HEK293 (cell line): ENCODE measurements around the gene OR1F1.

Experiments used
- FEZF1 ChIP-seq: fragments of 450-650 bp; formaldehyde crosslinking; IDR thresholded peaks from 2 replicates; pipeline ENCODE4 v1.5.1; 2016; ENCODE audit warnings: missing biosample characterization, missing genetic modification characterization
- GLIS2 ChIP-seq: fragments of 450-650 bp; formaldehyde crosslinking; IDR thresholded peaks from 2 replicates; pipeline ENCODE4 v1.5.1; 2016; ENCODE audit warnings: missing biosample characterization, missing genetic modification characterization
- HOXA7 ChIP-seq: sonication (generic); formaldehyde crosslinking; IDR thresholded peaks from 2 replicates; pipeline ENCODE4 v1.8.1; 2022; ENCODE audit warnings: missing genetic modification reagents, borderline replicate concordance
- HOXC10 ChIP-seq: sonication (generic); formaldehyde crosslinking; IDR thresholded peaks from 2 replicates; pipeline ENCODE4 v1.8.1; 2023; ENCODE audit warnings: mild to moderate bottlenecking, missing genetic modification reagents
- KLF7 ChIP-seq: fragments of 450-650 bp; formaldehyde crosslinking; IDR thresholded peaks from 2 replicates; pipeline ENCODE4 v1.5.1; 2016; ENCODE audit warnings: missing biosample characterization, missing genetic modification characterization, borderline replicate concordance
- RBAK ChIP-seq: fragments of 450-650 bp; formaldehyde crosslinking; IDR thresholded peaks from 2 replicates; pipeline ENCODE4 v1.5.1; 2016; ENCODE audit warnings: missing biosample characterization, missing genetic modification characterization
- SP2 ChIP-seq: fragments of 450-650 bp; formaldehyde crosslinking; IDR thresholded peaks from 2 replicates; pipeline ENCODE4 v1.5.1; 2016; ENCODE audit warnings: missing biosample characterization, missing genetic modification characterization
- ZBTB20 ChIP-seq: fragments of 450-650 bp; formaldehyde crosslinking; IDR thresholded peaks from 2 replicates; pipeline ENCODE4 v1.5.1; 2016; ENCODE audit warnings: missing biosample characterization, missing genetic modification characterization
- ZNF169 ChIP-seq: fragments of 450-650 bp; formaldehyde crosslinking; IDR thresholded peaks from 2 replicates; pipeline ENCODE4 v1.5.1; 2016; ENCODE audit warnings: missing biosample characterization, missing genetic modification characterization
- ZNF175 ChIP-seq: fragments of 450-650 bp; formaldehyde crosslinking; IDR thresholded peaks from 2 replicates; pipeline ENCODE4 v1.5.1; 2016; ENCODE audit warnings: missing biosample characterization, missing genetic modification characterization
- ZNF211 ChIP-seq: fragments of 450-650 bp; formaldehyde crosslinking; IDR thresholded peaks from 2 replicates; pipeline ENCODE4 v1.5.1; 2016; ENCODE audit warnings: low read depth, missing biosample characterization, missing genetic modification characterization
- ZNF302 ChIP-seq: fragments of 450-650 bp; formaldehyde crosslinking; IDR thresholded peaks from 2 replicates; pipeline ENCODE4 v1.5.1; 2016; ENCODE audit warnings: missing biosample characterization, missing genetic modification characterization, low read depth
- ZNF433 ChIP-seq: fragments of 450-650 bp; formaldehyde crosslinking; IDR thresholded peaks from 2 replicates; pipeline ENCODE4 v1.5.1; 2016; ENCODE audit warnings: missing biosample characterization, missing genetic modification characterization, low read depth
- ZNF549 ChIP-seq: fragments of 450-650 bp; IDR thresholded peaks from 2 replicates; pipeline ENCODE4 v1.5.1; 2018; ENCODE audit warnings: missing biosample characterization, missing genetic modification characterization, mild to moderate bottlenecking, inconsistent platforms, moderate library complexity
- ZNF629 ChIP-seq: fragments of 450-650 bp; formaldehyde crosslinking; IDR thresholded peaks from 2 replicates; pipeline ENCODE4 v1.5.1; 2017; ENCODE audit warnings: missing biosample characterization, missing genetic modification characterization
- ZNF677 ChIP-seq: fragments of 450-650 bp; IDR thresholded peaks from 2 replicates; pipeline ENCODE4 v1.5.0; 2018; ENCODE audit warnings: missing biosample characterization, mild to moderate bottlenecking, missing genetic modification characterization, moderate library complexity
- ZNF747 ChIP-seq: fragments of 450-650 bp; formaldehyde crosslinking; IDR thresholded peaks from 2 replicates; pipeline ENCODE4 v1.5.1; 2016; ENCODE audit warnings: missing biosample characterization, missing genetic modification characterization
- ZNF76 ChIP-seq: fragments of 450-650 bp; formaldehyde crosslinking; IDR thresholded peaks from 2 replicates; pipeline ENCODE4; 2016; ENCODE audit warnings: low read depth, missing biosample characterization, missing genetic modification characterization, borderline replicate concordance
- ZNF768 ChIP-seq: fragments of 450-650 bp; formaldehyde crosslinking; IDR thresholded peaks from 2 replicates; pipeline ENCODE4 v1.5.1; 2018; ENCODE audit warnings: missing biosample characterization, mild to moderate bottlenecking, missing genetic modification characterization
- ZNF785 ChIP-seq: fragments of 450-650 bp; formaldehyde crosslinking; IDR thresholded peaks from 2 replicates; pipeline ENCODE4 v1.5.1; 2016; ENCODE audit warnings: missing biosample characterization, missing genetic modification characterization
- TF ChIP-seq, protein P1 (sequence below): IDR thresholded peaks from 2 replicates; pipeline ENCODE4 v1.6.1; 2011; ENCODE audit warnings: mild to moderate bottlenecking, low read depth, low read length, borderline replicate concordance
- TF ChIP-seq, protein P2 (sequence below): fragments of 450-650 bp; formaldehyde crosslinking; IDR thresholded peaks from 2 replicates; pipeline ENCODE4 v1.5.1; 2016; ENCODE audit warnings: missing biosample characterization, missing genetic modification characterization
- TF ChIP-seq, protein P3 (sequence below): fragments of 450-650 bp; IDR thresholded peaks from 2 replicates; pipeline ENCODE4 v1.5.1; 2018; ENCODE audit warnings: missing biosample characterization, missing genetic modification characterization
- TF ChIP-seq, protein P4 (sequence below): fragments of 450-650 bp; formaldehyde crosslinking; IDR thresholded peaks from 2 replicates; pipeline ENCODE4 v1.5.1; 2016; ENCODE audit warnings: missing biosample characterization, missing genetic modification characterization
- TF ChIP-seq, protein P5 (sequence below): fragments of 450-650 bp; formaldehyde crosslinking; IDR thresholded peaks from 2 replicates; pipeline ENCODE4 v1.5.1; 2016; ENCODE audit warnings: missing biosample characterization, missing genetic modification characterization, borderline replicate concordance
- TF ChIP-seq, protein P6 (sequence below): fragments of 450-650 bp; formaldehyde crosslinking; IDR thresholded peaks from 2 replicates; pipeline ENCODE4 v1.5.1; 2016; ENCODE audit warnings: missing biosample characterization, missing genetic modification characterization
- TF ChIP-seq, protein P7 (sequence below): fragments of 450-650 bp; formaldehyde crosslinking; IDR thresholded peaks from 2 replicates; pipeline ENCODE4 v1.5.1; 2016; ENCODE audit warnings: missing biosample characterization, missing genetic modification characterization
- TF ChIP-seq, protein P8 (sequence below): fragments of 450-650 bp; formaldehyde crosslinking; IDR thresholded peaks from 2 replicates; pipeline ENCODE4 v1.5.1; 2016; ENCODE audit warnings: missing biosample characterization, missing genetic modification characterization

OR1F1 gene

DNA sequence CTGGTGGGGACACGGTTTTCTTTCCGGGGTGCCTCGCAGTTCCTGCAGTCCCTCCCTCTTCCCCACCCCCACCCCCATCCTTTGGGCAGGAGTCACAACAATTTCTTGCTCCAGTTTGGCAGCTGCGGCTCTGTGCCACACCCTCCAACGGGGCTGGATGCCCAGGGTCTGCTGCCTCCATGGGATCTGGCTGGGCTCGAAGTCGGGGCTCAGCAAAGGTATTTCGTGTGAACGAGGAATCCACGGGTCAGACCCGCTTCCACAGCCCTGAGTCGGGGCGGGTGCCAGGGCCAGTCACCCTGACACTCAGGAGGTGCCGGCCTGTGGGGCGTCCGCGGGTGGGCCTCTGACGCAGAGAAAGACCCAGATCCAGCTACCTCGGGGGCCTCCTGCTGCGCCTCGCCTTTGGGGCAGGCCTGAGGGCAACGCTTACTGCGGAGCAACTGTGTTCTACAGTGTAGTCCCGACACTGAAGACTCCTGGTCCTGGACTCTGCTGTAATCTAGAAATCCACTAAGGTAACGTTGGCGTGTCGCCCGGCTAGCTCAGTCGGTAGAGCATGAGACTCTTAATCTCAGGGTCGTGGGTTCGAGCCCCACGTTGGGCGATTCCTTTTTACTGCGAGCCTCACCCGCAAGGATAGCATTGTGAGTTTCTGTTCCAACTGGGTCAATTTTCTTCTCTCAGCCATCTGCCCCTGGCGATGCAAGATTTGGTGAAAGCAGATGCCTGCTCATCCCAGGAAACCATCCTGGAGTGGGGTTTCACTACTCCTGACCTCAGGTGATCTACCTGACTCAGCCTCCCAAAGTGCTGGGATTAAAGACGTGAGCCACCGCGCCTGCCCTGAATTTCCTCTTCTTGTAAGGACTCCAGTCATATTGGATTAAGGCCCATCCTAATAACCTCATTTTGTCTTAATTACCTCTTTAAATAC, 12.6 kb upstream of the OR1F1 start (continued):
- TF ChIP-seq, protein P1, sequence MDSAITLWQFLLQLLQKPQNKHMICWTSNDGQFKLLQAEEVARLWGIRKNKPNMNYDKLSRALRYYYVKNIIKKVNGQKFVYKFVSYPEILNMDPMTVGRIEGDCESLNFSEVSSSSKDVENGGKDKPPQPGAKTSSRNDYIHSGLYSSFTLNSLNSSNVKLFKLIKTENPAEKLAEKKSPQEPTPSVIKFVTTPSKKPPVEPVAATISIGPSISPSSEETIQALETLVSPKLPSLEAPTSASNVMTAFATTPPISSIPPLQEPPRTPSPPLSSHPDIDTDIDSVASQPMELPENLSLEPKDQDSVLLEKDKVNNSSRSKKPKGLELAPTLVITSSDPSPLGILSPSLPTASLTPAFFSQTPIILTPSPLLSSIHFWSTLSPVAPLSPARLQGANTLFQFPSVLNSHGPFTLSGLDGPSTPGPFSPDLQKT, result no peak
- TF ChIP-seq ZNF433 (tag by site-specific recombination), result no peak
- peak; percentile 72 for TF ChIP-seq ZBTB20
- no peak for TF ChIP-seq ZNF785 (tag by site-specific recombination)
- TF ChIP-seq ZNF768 (tag by site-specific recombination), result no peak
- TF ChIP-seq, protein P2, sequence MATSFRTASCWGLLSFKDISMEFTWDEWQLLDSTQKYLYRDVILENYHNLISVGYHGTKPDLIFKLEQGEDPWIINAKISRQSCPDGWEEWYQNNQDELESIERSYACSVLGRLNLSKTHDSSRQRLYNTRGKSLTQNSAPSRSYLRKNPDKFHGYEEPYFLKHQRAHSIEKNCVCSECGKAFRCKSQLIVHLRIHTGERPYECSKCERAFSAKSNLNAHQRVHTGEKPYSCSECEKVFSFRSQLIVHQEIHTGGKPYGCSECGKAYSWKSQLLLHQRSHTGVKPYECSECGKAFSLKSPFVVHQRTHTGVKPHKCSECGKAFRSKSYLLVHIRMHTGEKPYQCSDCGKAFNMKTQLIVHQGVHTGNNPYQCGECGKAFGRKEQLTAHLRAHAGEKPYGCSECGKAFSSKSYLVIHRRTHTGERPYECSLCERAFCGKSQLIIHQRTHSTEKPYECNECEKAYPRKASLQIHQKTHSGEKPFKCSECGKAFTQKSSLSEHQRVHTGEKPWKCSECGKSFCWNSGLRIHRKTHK, result no peak
- TF ChIP-seq HOXA7 (CRISPR knock-in tag), result no peak
- no peak for TF ChIP-seq ZNF211
- no peak for TF ChIP-seq ZNF169 (tag by site-specific recombination)
- TF ChIP-seq, protein P3, sequence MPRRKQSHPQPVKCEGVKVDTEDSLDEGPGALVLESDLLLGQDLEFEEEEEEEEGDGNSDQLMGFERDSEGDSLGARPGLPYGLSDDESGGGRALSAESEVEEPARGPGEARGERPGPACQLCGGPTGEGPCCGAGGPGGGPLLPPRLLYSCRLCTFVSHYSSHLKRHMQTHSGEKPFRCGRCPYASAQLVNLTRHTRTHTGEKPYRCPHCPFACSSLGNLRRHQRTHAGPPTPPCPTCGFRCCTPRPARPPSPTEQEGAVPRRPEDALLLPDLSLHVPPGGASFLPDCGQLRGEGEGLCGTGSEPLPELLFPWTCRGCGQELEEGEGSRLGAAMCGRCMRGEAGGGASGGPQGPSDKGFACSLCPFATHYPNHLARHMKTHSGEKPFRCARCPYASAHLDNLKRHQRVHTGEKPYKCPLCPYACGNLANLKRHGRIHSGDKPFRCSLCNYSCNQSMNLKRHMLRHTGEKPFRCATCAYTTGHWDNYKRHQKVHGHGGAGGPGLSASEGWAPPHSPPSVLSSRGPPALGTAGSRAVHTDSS, result no peak
- TF ChIP-seq, protein P4, sequence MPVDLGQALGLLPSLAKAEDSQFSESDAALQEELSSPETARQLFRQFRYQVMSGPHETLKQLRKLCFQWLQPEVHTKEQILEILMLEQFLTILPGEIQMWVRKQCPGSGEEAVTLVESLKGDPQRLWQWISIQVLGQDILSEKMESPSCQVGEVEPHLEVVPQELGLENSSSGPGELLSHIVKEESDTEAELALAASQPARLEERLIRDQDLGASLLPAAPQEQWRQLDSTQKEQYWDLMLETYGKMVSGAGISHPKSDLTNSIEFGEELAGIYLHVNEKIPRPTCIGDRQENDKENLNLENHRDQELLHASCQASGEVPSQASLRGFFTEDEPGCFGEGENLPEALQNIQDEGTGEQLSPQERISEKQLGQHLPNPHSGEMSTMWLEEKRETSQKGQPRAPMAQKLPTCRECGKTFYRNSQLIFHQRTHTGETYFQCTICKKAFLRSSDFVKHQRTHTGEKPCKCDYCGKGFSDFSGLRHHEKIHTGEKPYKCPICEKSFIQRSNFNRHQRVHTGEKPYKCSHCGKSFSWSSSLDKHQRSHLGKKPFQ (tag by site-specific recombination), result no peak
- 0 out of 2 replicates have a peak, but pooled peaks have one; percentile 4 for TF ChIP-seq SP2 (tag by site-specific recombination)
- peak; percentile 42; the same call in 1 of the 2 replicates for TF ChIP-seq ZNF629 (tag by site-specific recombination)
- no peak for TF ChIP-seq ZNF747 (tag by site-specific recombination)
- no peak for TF ChIP-seq ZNF549 (tag by site-specific recombination)
- TF ChIP-seq GLIS2 (tag by site-specific recombination), result peak; percentile 71
- TF ChIP-seq, protein P5, sequence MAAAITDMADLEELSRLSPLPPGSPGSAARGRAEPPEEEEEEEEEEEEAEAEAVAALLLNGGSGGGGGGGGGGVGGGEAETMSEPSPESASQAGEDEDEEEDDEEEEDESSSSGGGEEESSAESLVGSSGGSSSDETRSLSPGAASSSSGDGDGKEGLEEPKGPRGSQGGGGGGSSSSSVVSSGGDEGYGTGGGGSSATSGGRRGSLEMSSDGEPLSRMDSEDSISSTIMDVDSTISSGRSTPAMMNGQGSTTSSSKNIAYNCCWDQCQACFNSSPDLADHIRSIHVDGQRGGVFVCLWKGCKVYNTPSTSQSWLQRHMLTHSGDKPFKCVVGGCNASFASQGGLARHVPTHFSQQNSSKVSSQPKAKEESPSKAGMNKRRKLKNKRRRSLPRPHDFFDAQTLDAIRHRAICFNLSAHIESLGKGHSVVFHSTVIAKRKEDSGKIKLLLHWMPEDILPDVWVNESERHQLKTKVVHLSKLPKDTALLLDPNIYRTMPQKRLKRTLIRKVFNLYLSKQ, result no peak
- TF ChIP-seq, protein P6, sequence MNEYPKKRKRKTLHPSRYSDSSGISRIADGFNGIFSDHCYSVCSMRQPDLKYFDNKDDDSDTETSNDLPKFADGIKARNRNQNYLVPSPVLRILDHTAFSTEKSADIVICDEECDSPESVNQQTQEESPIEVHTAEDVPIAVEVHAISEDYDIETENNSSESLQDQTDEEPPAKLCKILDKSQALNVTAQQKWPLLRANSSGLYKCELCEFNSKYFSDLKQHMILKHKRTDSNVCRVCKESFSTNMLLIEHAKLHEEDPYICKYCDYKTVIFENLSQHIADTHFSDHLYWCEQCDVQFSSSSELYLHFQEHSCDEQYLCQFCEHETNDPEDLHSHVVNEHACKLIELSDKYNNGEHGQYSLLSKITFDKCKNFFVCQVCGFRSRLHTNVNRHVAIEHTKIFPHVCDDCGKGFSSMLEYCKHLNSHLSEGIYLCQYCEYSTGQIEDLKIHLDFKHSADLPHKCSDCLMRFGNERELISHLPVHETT (tag by site-specific recombination), result peak; percentile 53; the same call in 1 of the 2 replicates
- TF ChIP-seq HOXC10 (CRISPR knock-in tag), result no peak
- no peak for TF ChIP-seq ZNF677 (tag by site-specific recombination)
- TF ChIP-seq ZNF302 (tag by site-specific recombination), result no peak
- TF ChIP-seq, protein P7, sequence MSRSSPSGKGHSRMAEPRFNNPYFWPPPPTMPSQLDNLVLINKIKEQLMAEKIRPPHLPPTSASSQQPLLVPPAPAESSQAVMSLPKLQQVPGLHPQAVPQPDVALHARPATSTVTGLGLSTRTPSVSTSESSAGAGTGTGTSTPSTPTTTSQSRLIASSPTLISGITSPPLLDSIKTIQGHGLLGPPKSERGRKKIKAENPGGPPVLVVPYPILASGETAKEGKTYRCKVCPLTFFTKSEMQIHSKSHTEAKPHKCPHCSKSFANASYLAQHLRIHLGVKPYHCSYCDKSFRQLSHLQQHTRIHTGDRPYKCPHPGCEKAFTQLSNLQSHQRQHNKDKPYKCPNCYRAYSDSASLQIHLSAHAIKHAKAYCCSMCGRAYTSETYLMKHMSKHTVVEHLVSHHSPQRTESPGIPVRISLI (tag by site-specific recombination), result no peak
- peak; percentile 31; the same call in 1 of the 2 replicates for TF ChIP-seq ZNF76
- TF ChIP-seq RBAK, result no peak
- no peak for TF ChIP-seq ZNF175 (tag by site-specific recombination)
- TF ChIP-seq KLF7, result peak; percentile 21; the same call in 1 of the 2 replicates
- TF ChIP-seq, protein P8, sequence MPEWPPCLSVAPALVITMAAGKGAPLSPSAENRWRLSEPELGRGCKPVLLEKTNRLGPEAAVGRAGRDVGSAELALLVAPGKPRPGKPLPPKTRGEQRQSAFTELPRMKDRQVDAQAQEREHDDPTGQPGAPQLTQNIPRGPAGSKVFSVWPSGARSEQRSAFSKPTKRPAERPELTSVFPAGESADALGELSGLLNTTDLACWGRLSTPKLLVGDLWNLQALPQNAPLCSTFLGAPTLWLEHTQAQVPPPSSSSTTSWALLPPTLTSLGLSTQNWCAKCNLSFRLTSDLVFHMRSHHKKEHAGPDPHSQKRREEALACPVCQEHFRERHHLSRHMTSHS (tag by site-specific recombination), result no peak
- no peak for TF ChIP-seq FEZF1 (tag by site-specific recombination)
